Astrocyte (in vitro differentiated cells and primary cell): ENCODE data around the gene CYBC1. TPM values are rescaled to one million over a fixed set of nuclear protein-coding genes. Genes with fewer than 3 reads are reported as not detected.

Experiments
- DNase-seq: peaks from one replicate; pipeline ENCODE4 v3.0.0-alpha.2; 2010; ENCODE audit warnings: low read depth
- FAIRE-seq: peaks from 2 replicates; lab custom pipeline; 2011; peaks lifted over from hg19 to GRCh38; lab: Jason Lieb, UNC
- H2AFZ ChIP-seq: 2 replicates; pipeline ENCODE4 v1.6.0; 2012; ENCODE audit warnings: low read depth, low read length, inconsistent platforms
- H3K27ac ChIP-seq: 2 replicates; pipeline ENCODE4 v1.5.1; 2011; ENCODE audit warnings: low read depth, low read length, inconsistent platforms
- H3K27me3 ChIP-seq: 2 replicates; pipeline ENCODE4 v1.6.0; 2011; ENCODE audit warnings: low read length, inconsistent platforms; ENCODE audit not compliant: insufficient read depth
- H3K36me3 ChIP-seq: 2 replicates; pipeline ENCODE4 v1.5.1; 2011; ENCODE audit warnings: low read length, inconsistent platforms; ENCODE audit not compliant: insufficient read depth
- H3K4me1 ChIP-seq: 2 replicates; pipeline ENCODE4 v1.5.1; 2011; ENCODE audit warnings: low read length, inconsistent platforms; ENCODE audit not compliant: insufficient read depth
- H3K4me2 ChIP-seq: 2 replicates; pipeline ENCODE4 v1.6.0; 2012; ENCODE audit warnings: low read length, inconsistent platforms
- H3K4me3 ChIP-seq: 2 replicates; pipeline ENCODE4 v1.5.1; 2011; ENCODE audit warnings: low read depth, mild to moderate bottlenecking, low read length, inconsistent platforms; ENCODE audit not compliant: insufficient read depth
- H3K79me2 ChIP-seq: 2 replicates; pipeline ENCODE4 v1.6.0; 2012; ENCODE audit warnings: mild to moderate bottlenecking, low read length, inconsistent platforms; ENCODE audit not compliant: insufficient read depth
- H3K9ac ChIP-seq: 2 replicates; pipeline ENCODE4 v1.6.0; 2012; ENCODE audit warnings: mild to moderate bottlenecking, low read length, inconsistent platforms
- H3K9me3 ChIP-seq: 2 replicates; pipeline ENCODE4 v1.5.1; 2012; ENCODE audit warnings: low read depth, mild to moderate bottlenecking, low read length, inconsistent platforms; ENCODE audit not compliant: insufficient read depth
- H4K20me1 ChIP-seq: 2 replicates; pipeline ENCODE4 v1.6.0; 2012; ENCODE audit warnings: low read length, inconsistent platforms; ENCODE audit not compliant: insufficient read depth
- H3K27ac Mint-ChIP-seq: one replicate; pipeline ENCODE4 v1.8.0; 2021; ENCODE audit warnings: mild to moderate bottlenecking, mixed read lengths; ENCODE audit not compliant: unreplicated experiment
- H3K27me3 Mint-ChIP-seq: one replicate; pipeline ENCODE4 v1.8.0; 2021; ENCODE audit warnings: low read depth, mixed read lengths; ENCODE audit not compliant: unreplicated experiment
- H3K36me3 Mint-ChIP-seq: one replicate; pipeline ENCODE4 v1.8.0; 2021; ENCODE audit warnings: low read depth, mixed read lengths; ENCODE audit not compliant: unreplicated experiment
- H3K4me1 Mint-ChIP-seq: one replicate; pipeline ENCODE4 v1.8.0; 2021; ENCODE audit warnings: low read depth, mixed read lengths; ENCODE audit not compliant: unreplicated experiment
- H3K4me3 Mint-ChIP-seq: one replicate; pipeline ENCODE4 v1.8.0; 2021; ENCODE audit warnings: mild to moderate bottlenecking, moderate library complexity, mixed read lengths; ENCODE audit not compliant: unreplicated experiment
- H3K9me3 Mint-ChIP-seq: one replicate; pipeline ENCODE4 v1.8.0; 2021; ENCODE audit warnings: mild to moderate bottlenecking, mixed read lengths; ENCODE audit not compliant: unreplicated experiment
- CTCF ChIP-seq: IDR thresholded peaks from 2 replicates; pipeline ENCODE4 v1.5.1; 2011; ENCODE audit warnings: low read depth, mild to moderate bottlenecking, inconsistent platforms, low read length, moderate library complexity; ENCODE audit not compliant: insufficient read depth
- EZH2 ChIP-seq: IDR thresholded peaks from 2 replicates; pipeline ENCODE4 v1.6.1; 2012; ENCODE audit warnings: mild to moderate bottlenecking, low read length, inconsistent platforms; ENCODE audit not compliant: insufficient read depth
- total RNA-seq: library from RNA; stranded (reverse); gene quantifications from 2 replicates; pipeline ENCODE4 v1.2.1, GENCODE V29; 2021

CYBC1 gene
- total RNA-seq, 1 donor from 2014 or later: 67.3 TPM

DNA sequence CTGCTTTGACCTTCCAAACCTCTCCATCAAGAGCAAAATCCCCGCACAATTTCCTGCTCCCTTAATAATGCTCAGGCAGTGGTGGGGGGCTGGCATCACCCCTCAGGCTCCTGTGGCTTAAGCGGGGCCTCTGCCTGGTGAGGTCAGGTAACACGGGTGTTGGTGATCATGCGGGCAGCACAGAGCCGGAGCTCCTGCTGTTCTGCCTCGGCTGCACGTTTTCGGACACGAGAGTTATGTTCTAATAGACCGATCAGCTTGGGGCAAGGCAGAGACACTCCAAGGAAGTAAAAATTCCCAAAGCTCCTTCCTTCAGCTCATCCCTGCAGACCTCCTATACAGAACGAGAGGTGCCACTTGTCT lies 14.0 kb upstream of the CYBC1 start:
- no peak for DNase-seq
- H3K27me3 Mint-ChIP-seq: no peaks in the 10 kb centered on the region
- no peak overlapping the region for H3K9ac ChIP-seq
- H2AFZ ChIP-seq: no peak overlapping the region
- no peak overlapping the region for H3K4me3 Mint-ChIP-seq
- H3K4me1 Mint-ChIP-seq: no peaks in the 10 kb centered on the region
- H3K27me3 ChIP-seq: no peaks in the 10 kb centered on the region
- peaks cover 42% of the 10 kb centered on the region for H3K36me3 Mint-ChIP-seq
- H3K79me2 ChIP-seq: peaks cover 4% of the 10 kb centered on the region
- no peak for FAIRE-seq
- H3K36me3 ChIP-seq: peaks cover 29% of the 10 kb centered on the region
- no peaks in the 10 kb centered on the region for H3K9me3 Mint-ChIP-seq
- peaks cover 13% of the 10 kb centered on the region for H4K20me1 ChIP-seq
- no peaks in the 10 kb centered on the region for H3K9me3 ChIP-seq
- H3K27ac ChIP-seq: no peak overlapping the region
- no peak overlapping the region for H3K4me2 ChIP-seq
- TF ChIP-seq CTCF: no peak
- TF ChIP-seq EZH2: no peak
- H3K27ac Mint-ChIP-seq: no peak overlapping the region
- peaks cover 1% of the 10 kb centered on the region for H3K4me1 ChIP-seq
- H3K4me3 ChIP-seq: no peak overlapping the region

- H3K4me1 Mint-ChIP-seq: no peaks in the 10 kb centered on the region
Measured at GRCh38 chr17:82463925-82464566, 13.5 kb upstream of the CYBC1 start.

More at GRCh38 chr17:82463925-82464566, 13.5 kb upstream of the CYBC1 start:
- no peak overlapping the region for H3K4me3 Mint-ChIP-seq
- H3K36me3 ChIP-seq: peaks cover 25% of the 10 kb centered on the region
- peaks cover 39% of the 10 kb centered on the region for H3K36me3 Mint-ChIP-seq
- H3K4me1 ChIP-seq: peaks cover 5% of the 10 kb centered on the region
- H3K9me3 Mint-ChIP-seq: no peaks in the 10 kb centered on the region
- no peak overlapping the region for H3K27ac ChIP-seq
- no peaks in the 10 kb centered on the region for H3K27me3 ChIP-seq
- peaks cover 17% of the 10 kb centered on the region for H4K20me1 ChIP-seq
- H3K79me2 ChIP-seq: peaks cover 9% of the 10 kb centered on the region
- H3K27me3 Mint-ChIP-seq: no peaks in the 10 kb centered on the region
- H3K27ac Mint-ChIP-seq: peak overlapping the region; percentile 18
- no peak for FAIRE-seq
- H3K9me3 ChIP-seq: no peaks in the 10 kb centered on the region
- no peak overlapping the region for H3K9ac ChIP-seq
- DNase-seq: no peak
- H3K4me2 ChIP-seq: no peak overlapping the region
- TF ChIP-seq EZH2: no peak
- no peak for TF ChIP-seq CTCF
- no peak overlapping the region for H2AFZ ChIP-seq
- H3K4me3 ChIP-seq: no peak overlapping the region
